ENCODE data around the gene DDX10. TPM values are rescaled to one million over a fixed set of nuclear protein-coding genes. Genes with fewer than 3 reads are reported as not detected.

Gene DDX10
- total RNA-seq, 1 donor from 2014 or later, result 18.3 TPM

- peaks cover 3% of the 10 kb centered on the region for H3K4me1 ChIP-seq
- DNase-seq (no peak), ATAC-seq (no peak)
- H3K9me3 ChIP-seq, result peaks cover under 1% of the 10 kb centered on the region
- intact Hi-C loops (cut with DNase I), result no loop called here
- TF ChIP-seq CTCF (IDR thresholded peaks at IDR 0.05), result no peak
- H3K27ac ChIP-seq, result no peak overlapping the region
- no peak overlapping the region for H3K4me3 ChIP-seq
- H3K36me3 ChIP-seq, result no peaks in the 10 kb centered on the region
- no peaks in the 10 kb centered on the region for H3K27me3 ChIP-seq
These were observed 125.8 kb downstream of the DDX10 start for GRCh38 chr11:108790501-108791299.

GRCh38 chr11:108793138-108793537 is 128.3 kb downstream of the DDX10 start:
- Histone ChIP-seq H3K9me3 (no peaks in the 10 kb centered on the region), H3K27ac (no peak overlapping the region), H3K4me1 (no peaks in the 10 kb centered on the region), H3K4me3 (no peak overlapping the region), H3K36me3 (no peaks in the 10 kb centered on the region), H3K27me3 (no peaks in the 10 kb centered on the region)
- ATAC-seq, result no peak
- intact Hi-C loops (cut with DNase I), result no loop called here
- no peak for DNase-seq
- TF ChIP-seq CTCF (IDR thresholded peaks at IDR 0.05), result no peak

- no peak overlapping the region for H3K27ac ChIP-seq
- intact Hi-C loops (cut with DNase I), result no loop called here
- DNase-seq (no peak), ATAC-seq (no peak)
- TF ChIP-seq CTCF (IDR thresholded peaks at IDR 0.05), result no peak
- no peak overlapping the region for H3K4me3 ChIP-seq
- no peaks in the 10 kb centered on the region for H3K27me3 ChIP-seq
- no peaks in the 10 kb centered on the region for H3K4me1 ChIP-seq
- H3K9me3 ChIP-seq, result no peaks in the 10 kb centered on the region
- H3K36me3 ChIP-seq, result no peaks in the 10 kb centered on the region
These were observed 128.7 kb downstream of the DDX10 start for GRCh38 chr11:108793611-108794010.

GRCh38 chr11:108796551-108796950 is 131.7 kb downstream of the DDX10 start:
- intact Hi-C loops (cut with DNase I), result no loop called here
- no peak overlapping the region for H3K4me3 ChIP-seq
- no peak for TF ChIP-seq CTCF (IDR thresholded peaks at IDR 0.05)
- no peak overlapping the region for H3K27ac ChIP-seq
- H3K36me3 ChIP-seq, result no peaks in the 10 kb centered on the region
- H3K27me3 ChIP-seq, result no peaks in the 10 kb centered on the region
- peaks cover 5% of the 10 kb centered on the region for H3K4me1 ChIP-seq
- no peak for ATAC-seq
- H3K9me3 ChIP-seq, result no peaks in the 10 kb centered on the region
- no peak for DNase-seq

- Histone ChIP-seq H3K4me3 (no peak overlapping the region), H3K9me3 (no peaks in the 10 kb centered on the region), H3K4me1 (peaks cover 5% of the 10 kb centered on the region), H3K36me3 (no peaks in the 10 kb centered on the region), H3K27ac (no peak overlapping the region), H3K27me3 (no peaks in the 10 kb centered on the region)
- ATAC-seq (no peak), DNase-seq (no peak)
- intact Hi-C loops (cut with DNase I), result no loop called here
- TF ChIP-seq CTCF (IDR thresholded peaks at IDR 0.05), result no peak
These were observed 132.8 kb downstream of the DDX10 start for GRCh38 chr11:108797578-108798100.

Data from upper lobe of right lung (tissue), 1 donor.